Liver (tissue), 9 donors: ENCODE data around the gene MYO6. TPM values are rescaled to one million over a fixed set of nuclear protein-coding genes. Genes with fewer than 3 reads are reported as not detected.

ENCODE experiments used
- DNase-seq: peaks from one replicate; pipeline ENCODE4 v3.0.0-alpha.2; 2017; ENCODE audit warnings: low spot score
- H3K27ac ChIP-seq, 2 donors: one replicate each; pipeline ENCODE4 v1.7.0; 2013; ENCODE audit warnings: inconsistent platforms in 2 of 2, low read length in 2 of 2, control low read depth in 1 of 2, low read depth in 1 of 2, mild to moderate bottlenecking in 1 of 2
- H3K27me3 ChIP-seq, 4 donors: one replicate each; pipeline versions ENCODE4 v1.6.1 to v1.7.0; 2013; ENCODE audit warnings: low read length in 3 of 4, inconsistent platforms in 1 of 4, mild to moderate bottlenecking in 1 of 4, moderate library complexity in 1 of 4; ENCODE audit not compliant: control insufficient read depth in 4 of 4, insufficient read depth in 4 of 4
- H3K36me3 ChIP-seq, 4 donors: one replicate each; pipeline versions ENCODE4 v1.6.1 to v1.7.0; 2013; ENCODE audit warnings: low read length in 3 of 4, mild to moderate bottlenecking in 3 of 4, low read depth in 1 of 4, moderate library complexity in 1 of 4; ENCODE audit not compliant: control insufficient read depth in 4 of 4, insufficient read depth in 3 of 4
- H3K4me1 ChIP-seq, 4 donors: one replicate each; pipeline versions ENCODE4 v1.6.1 to v1.7.0; 2013; ENCODE audit warnings: low read length in 3 of 4, mild to moderate bottlenecking in 3 of 4, moderate library complexity in 1 of 4; ENCODE audit not compliant: control insufficient read depth in 4 of 4, insufficient read depth in 4 of 4
- H3K4me3 ChIP-seq, 3 donors: one replicate each; pipeline versions ENCODE4 v1.6.1 to v1.7.0; 2013; ENCODE audit warnings: low read length in 3 of 3, control low read depth in 1 of 3, low read depth in 1 of 3, mild to moderate bottlenecking in 1 of 3
- H3K9ac ChIP-seq, 2 donors: one replicate each; pipeline ENCODE4 v1.7.0; 2013; ENCODE audit warnings: low read length in 2 of 2, mild to moderate bottlenecking in 2 of 2, moderate library complexity in 2 of 2, control low read depth in 1 of 2, low read depth in 1 of 2
- H3K9me3 ChIP-seq, 4 donors: one replicate each; pipeline versions ENCODE4 v1.6.1 to v1.7.0; 2013; ENCODE audit warnings: low read length in 3 of 4; ENCODE audit not compliant: control insufficient read depth in 4 of 4
- ATF3 ChIP-seq: IDR thresholded peaks from 2 replicates; pipeline ENCODE4 v1.6.1; 2016; ENCODE audit warnings: antibody characterized with exemption
- CTCF ChIP-seq: fragments of 150-350 bp; IDR thresholded peaks from 2 replicates; pipeline ENCODE4 v1.5.1; 2017; ENCODE audit warnings: improper control_type of control experiment, low read depth, low read length; ENCODE audit not compliant: missing input control
- EGR1 ChIP-seq, 2 donors: IDR thresholded peaks; 2 replicates each; pipeline ENCODE4 v1.6.1; 2016 to 2018; ENCODE audit warnings: antibody characterized with exemption in 2 of 2, low read depth in 2 of 2
- FOXA1 ChIP-seq: IDR thresholded peaks from 2 replicates; pipeline ENCODE4 v1.6.1; 2016; ENCODE audit warnings: antibody characterized with exemption
- FOXA2 ChIP-seq: IDR thresholded peaks from 2 replicates; pipeline ENCODE4 v1.6.1; 2016; ENCODE audit warnings: antibody characterized with exemption
- GABPA ChIP-seq, 2 donors: IDR thresholded peaks in 1 of 2; conservative IDR thresholded peaks in 1 of 2; 2 replicates each; pipeline ENCODE4 v1.6.1; 2016; ENCODE audit warnings: antibody characterized with exemption in 2 of 2, mild to moderate bottlenecking in 1 of 2, moderate library complexity in 1 of 2
- HNF4A ChIP-seq, 2 donors: conservative IDR thresholded peaks; 2 replicates each; pipeline ENCODE4 v1.6.1; 2016; ENCODE audit warnings: antibody characterized with exemption in 2 of 2, mild to moderate bottlenecking in 2 of 2
- HNF4G ChIP-seq: IDR thresholded peaks from 2 replicates; pipeline ENCODE4 v1.6.1; 2016; ENCODE audit warnings: antibody characterized with exemption
- JUND ChIP-seq, 2 donors: IDR thresholded peaks; 2 replicates each; pipeline ENCODE4 v1.6.1; 2016; ENCODE audit warnings: antibody characterized with exemption in 2 of 2
- MAX ChIP-seq: IDR thresholded peaks from 2 replicates; pipeline ENCODE4 v1.6.1; 2016; ENCODE audit warnings: antibody characterized with exemption
- NR2F2 ChIP-seq: IDR thresholded peaks from 2 replicates; pipeline ENCODE4 v1.6.1; 2016; ENCODE audit warnings: antibody characterized with exemption
- RXRA ChIP-seq, 2 donors: IDR thresholded peaks; 2 replicates each; pipeline ENCODE4 v1.6.1; 2017 to 2018; ENCODE audit warnings: antibody characterized with exemption in 2 of 2, mild to moderate bottlenecking in 1 of 2
- SP1 ChIP-seq: IDR thresholded peaks from 2 replicates; pipeline ENCODE4 v1.6.1; 2018; ENCODE audit warnings: antibody characterized with exemption, mild to moderate bottlenecking
- TAF1 ChIP-seq: conservative IDR thresholded peaks from 2 replicates; pipeline ENCODE4 v1.6.1; 2016; ENCODE audit warnings: antibody characterized with exemption, mild to moderate bottlenecking
- YY1 ChIP-seq: IDR thresholded peaks from 2 replicates; pipeline ENCODE4 v1.6.1; 2016; ENCODE audit warnings: antibody characterized with exemption, mild to moderate bottlenecking
- ZBTB33 ChIP-seq: IDR thresholded peaks from 2 replicates; pipeline ENCODE4 v1.6.1; 2016; ENCODE audit warnings: antibody characterized with exemption
- WGBS: extraction: QIAGEN DNeasy Blood & Tissue Kit; methylation state at CpG from one replicate; pipeline ENCODE4 v1.1.7; 2013; 5-methylcytosine and 5-hydroxymethylcytosine counted together
- polyA plus RNA-seq, 2 donors: library from polyadenylated mRNA; stranded (reverse) in 1 of 2; unstranded in 1 of 2; fragments of 200-250 nt in 1 of 2; fragments of >200 nt in 1 of 2; fragmentation: Nextera tagmentation in 1 of 2; extraction: Ambion mirVana in 1 of 2; gene quantifications; one replicate each; pipeline versions ENCODE4 v1.2.1 to v1.2.3, GENCODE V29; 2013 to 2015
- total RNA-seq, 2 donors: library from RNA; depleted of rRNA; stranded (reverse); fragments of >200 nt; gene quantifications; one replicate each; pipeline ENCODE4 v1.2.3, GENCODE V29; 2014
- donor health status: healthy.
- donor health status: healthy.
- donor health status: healthy.
- donor health status: healthy.
- donor health status: healthy.

MYO6 gene
- total and polyA plus RNA-seq, 4 donors, result 6.5 to 18.3 (median 12.7) TPM

GRCh38 chr6:75813476-75814250, 64.6 kb downstream of the MYO6 start (continued):
- TF ChIP-seq ZBTB33, result no peak

GRCh38 chr6:75815756-75816155, 66.7 kb downstream of the MYO6 start:
- Histone ChIP-seq H3K9ac (no peak overlapping the region), H3K9me3 (no peaks in the 10 kb centered on the region), H3K4me1 (no peaks in the 10 kb centered on the region), H3K27ac (no peak overlapping the region), H3K36me3 (peaks cover 0 to 8% (median 4%) of the 10 kb centered on the region in 4 donors), H3K27me3 (no peaks in the 10 kb centered on the region), H3K4me3 (no peak overlapping the region)
- WGBS, result 97% methylated on average over 1 of the region's 1 CpG
- TF ChIP-seq RXRA (IDR thresholded peaks at IDR 0.05), result no peak
- TF ChIP-seq FOXA2, result no peak
- TF ChIP-seq YY1, result no peak
- no peak for TF ChIP-seq ZBTB33
- TF ChIP-seq SP1, result no peak
- no peak for TF ChIP-seq ATF3
- TF ChIP-seq EGR1 (IDR thresholded peaks at IDR 0.05; ENCODE audit: low read depth in 2 of 2), result no peak
- no peak for TF ChIP-seq MAX
- no peak for TF ChIP-seq HNF4G
- TF ChIP-seq HNF4A (conservative IDR thresholded peaks at IDR 0.05), result no peak
- TF ChIP-seq NR2F2, result no peak
- no peak for TF ChIP-seq CTCF
- TF ChIP-seq GABPA (IDR thresholded peaks at IDR 0.05 in 1 of 2, conservative IDR thresholded peaks at IDR 0.05 in 1 of 2), result no peak
- TF ChIP-seq FOXA1, result no peak
- TF ChIP-seq JUND (IDR thresholded peaks at IDR 0.05), result no peak
- no peak for TF ChIP-seq TAF1
- no peak for DNase-seq
